MM.1S (cell line): ENCODE measurements around the gene GSDMA.

Experiments
- DNase-seq: peaks from one replicate; pipeline ENCODE4 v3.0.0-alpha.2; 2015
- H2AFZ ChIP-seq: fragments of 300-600 bp; sonication (generic); 2 replicates; pipeline ENCODE4 v1.6.0; 2016; ENCODE audit warnings: antibody characterized with exemption, low read length
- H3F3A ChIP-seq: fragments of 300-600 bp; sonication (generic); 2 replicates; pipeline ENCODE4 v1.6.1; 2016; ENCODE audit warnings: mild to moderate bottlenecking, antibody characterized with exemption, low read length, moderate library complexity, mixed read lengths; ENCODE audit not compliant: insufficient read depth
- H3K27ac ChIP-seq: fragments of 300-600 bp; sonication (generic); 2 replicates; pipeline ENCODE4 v1.5.1; 2016; ENCODE audit warnings: mild to moderate bottlenecking, low read length
- H3K27me3 ChIP-seq: fragments of 300-600 bp; sonication (generic); replicated peaks from 2 replicates; pipeline ENCODE4 v1.6.0; 2016; ENCODE audit warnings: low read length; ENCODE audit not compliant: insufficient read depth
- H3K36me3 ChIP-seq: fragments of 300-600 bp; sonication (generic); replicated peaks from 2 replicates; pipeline ENCODE4 v1.6.1; 2016; ENCODE audit warnings: mild to moderate bottlenecking, low read length, mixed read lengths; ENCODE audit not compliant: insufficient read depth
- H3K4me1 ChIP-seq: fragments of 300-600 bp; sonication (generic); 2 replicates; pipeline ENCODE4 v1.6.1; 2016; ENCODE audit warnings: low read length, mixed read lengths
- H3K4me2 ChIP-seq: fragments of 300-600 bp; sonication (generic); 2 replicates; pipeline ENCODE4 v1.6.0; 2016; ENCODE audit warnings: low read depth, low read length
- H3K4me3 ChIP-seq: fragments of 300-600 bp; sonication (generic); 2 replicates; pipeline ENCODE4 v1.5.1; 2016; ENCODE audit warnings: low read length, mixed read lengths
- H3K79me2 ChIP-seq: fragments of 300-600 bp; sonication (generic); 2 replicates; pipeline ENCODE4 v1.6.1; 2016; ENCODE audit warnings: mixed run types, low read length, mixed read lengths
- H3K9ac ChIP-seq: fragments of 300-600 bp; sonication (generic); 2 replicates; pipeline ENCODE4 v1.6.1; 2016; ENCODE audit warnings: low read length, mixed read lengths
- H3K9me2 ChIP-seq: fragments of 300-600 bp; sonication (generic); replicated peaks from 2 replicates; pipeline ENCODE4 v1.6.1; 2016; ENCODE audit warnings: mild to moderate bottlenecking, low read length, mixed read lengths; ENCODE audit not compliant: insufficient read depth
- H3K9me3 ChIP-seq: fragments of 300-600 bp; sonication (generic); replicated peaks from 2 replicates; pipeline ENCODE4 v1.6.1; 2016; ENCODE audit warnings: mild to moderate bottlenecking, low read length, mixed read lengths; ENCODE audit not compliant: insufficient read depth
- H4K20me1 ChIP-seq: fragments of 300-600 bp; sonication (generic); 2 replicates; pipeline ENCODE4 v1.6.1; 2016; ENCODE audit warnings: mild to moderate bottlenecking, low read length, moderate library complexity, mixed read lengths; ENCODE audit not compliant: insufficient read depth
- EZH2 ChIP-seq: fragments of 300-600 bp; sonication (generic); optimal IDR thresholded peaks from 2 replicates; pipeline ENCODE3; 2017; ENCODE audit warnings: low read depth, mild to moderate bottlenecking, antibody characterized with exemption, low read length, mixed read lengths
- EZH2phosphoT487 ChIP-seq: fragments of 300-600 bp; sonication (generic); IDR thresholded peaks from 2 replicates; pipeline ENCODE4 v1.6.1; 2018; ENCODE audit warnings: antibody characterized with exemption, low read length
- TF ChIP-seq, protein P1 (sequence below): fragments of 300-600 bp; sonication (generic); IDR thresholded peaks from 2 replicates; pipeline ENCODE4 v1.5.1; 2016; ENCODE audit warnings: antibody characterized with exemption, low read length, mixed read lengths

The GSDMA gene

DNA sequence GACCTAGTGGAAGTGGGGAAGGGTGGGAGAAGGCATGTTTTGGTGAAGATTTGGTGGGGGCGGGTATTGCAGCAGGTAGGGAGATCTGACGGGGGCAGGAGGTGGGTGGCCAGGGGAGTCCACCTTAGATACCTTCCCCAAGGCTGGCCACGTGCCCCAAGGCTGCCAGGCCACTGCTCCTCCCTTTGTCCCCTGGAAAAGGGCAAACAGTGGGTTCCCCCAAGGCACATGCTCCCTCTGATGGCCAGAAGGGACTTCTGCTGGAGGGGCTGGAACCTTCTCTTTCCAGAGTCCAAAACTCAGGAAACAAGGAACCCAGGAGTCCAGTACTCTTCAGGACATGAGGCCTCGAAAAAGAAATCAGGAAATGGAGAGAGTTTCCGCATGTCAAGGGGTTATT, 11.6 kb downstream of the GSDMA start:
- no peak overlapping the region for H3K4me3 ChIP-seq
- DNase-seq, result no peak
- no peaks in the 10 kb centered on the region for H3K36me3 ChIP-seq
- H3K27ac ChIP-seq, result no peak overlapping the region
- H3K27me3 ChIP-seq, result peaks cover 24% of the 10 kb centered on the region
- H3K9me2 ChIP-seq, result no peaks in the 10 kb centered on the region
- H2AFZ ChIP-seq, result no peak overlapping the region
- H3K9ac ChIP-seq, result no peak overlapping the region
- H3K4me1 ChIP-seq, result peaks cover 3% of the 10 kb centered on the region; the same call in 1 of the 2 replicates
- H3K9me3 ChIP-seq, result no peaks in the 10 kb centered on the region
- H4K20me1 ChIP-seq, result no peaks in the 10 kb centered on the region
- H3K79me2 ChIP-seq, result no peaks in the 10 kb centered on the region
- no peak overlapping the region for H3K4me2 ChIP-seq
- no peaks in the 10 kb centered on the region for H3F3A ChIP-seq
- no peak for TF ChIP-seq EZH2phosphoT487
- TF ChIP-seq, protein P1, sequence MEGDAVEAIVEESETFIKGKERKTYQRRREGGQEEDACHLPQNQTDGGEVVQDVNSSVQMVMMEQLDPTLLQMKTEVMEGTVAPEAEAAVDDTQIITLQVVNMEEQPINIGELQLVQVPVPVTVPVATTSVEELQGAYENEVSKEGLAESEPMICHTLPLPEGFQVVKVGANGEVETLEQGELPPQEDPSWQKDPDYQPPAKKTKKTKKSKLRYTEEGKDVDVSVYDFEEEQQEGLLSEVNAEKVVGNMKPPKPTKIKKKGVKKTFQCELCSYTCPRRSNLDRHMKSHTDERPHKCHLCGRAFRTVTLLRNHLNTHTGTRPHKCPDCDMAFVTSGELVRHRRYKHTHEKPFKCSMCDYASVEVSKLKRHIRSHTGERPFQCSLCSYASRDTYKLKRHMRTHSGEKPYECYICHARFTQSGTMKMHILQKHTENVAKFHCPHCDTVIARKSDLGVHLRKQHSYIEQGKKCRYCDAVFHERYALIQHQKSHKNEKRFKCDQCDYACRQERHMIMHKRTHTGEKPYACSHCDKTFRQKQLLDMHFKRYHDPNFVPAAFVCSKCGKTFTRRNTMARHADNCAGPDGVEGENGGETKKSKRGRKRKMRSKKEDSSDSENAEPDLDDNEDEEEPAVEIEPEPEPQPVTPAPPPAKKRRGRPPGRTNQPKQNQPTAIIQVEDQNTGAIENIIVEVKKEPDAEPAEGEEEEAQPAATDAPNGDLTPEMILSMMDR, result no peak
- no peak for TF ChIP-seq EZH2

DNA sequence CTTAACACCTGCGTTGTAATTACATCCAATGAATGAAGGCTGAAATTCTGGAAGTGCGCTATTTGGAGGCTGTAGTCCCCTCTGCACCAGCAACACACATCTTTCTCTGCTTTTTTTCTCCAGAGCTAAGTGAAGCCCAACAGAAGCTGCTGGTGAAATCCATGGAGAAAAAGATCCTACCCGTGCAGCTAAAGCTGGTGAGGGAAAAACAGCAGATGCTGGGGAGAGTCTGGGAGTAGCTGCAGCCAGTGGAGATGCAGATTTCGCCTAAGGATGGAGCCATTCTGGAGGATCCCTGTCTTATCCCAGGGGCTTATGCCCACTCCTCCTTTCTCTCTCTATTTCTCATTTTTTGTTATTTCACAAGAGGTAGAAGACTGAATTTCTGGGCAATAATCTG, 13.0 kb downstream of the GSDMA start:
- Histone ChIP-seq H3K9me2 (no peaks in the 10 kb centered on the region), H3K27me3 (peaks cover 12% of the 10 kb centered on the region; the same call in 1 of the 2 replicates), H3K9me3 (no peaks in the 10 kb centered on the region), H3F3A (no peaks in the 10 kb centered on the region), H2AFZ (no peak overlapping the region), H3K27ac (no peak overlapping the region), H3K4me3 (no peak overlapping the region), H4K20me1 (no peaks in the 10 kb centered on the region), H3K4me2 (no peak overlapping the region), H3K79me2 (peaks cover 2% of the 10 kb centered on the region), H3K36me3 (no peaks in the 10 kb centered on the region), H3K4me1 (peaks cover 6% of the 10 kb centered on the region; the same call in 1 of the 2 replicates), H3K9ac (no peak overlapping the region)
- DNase-seq, result no peak
- TF ChIP-seq EZH2phosphoT487, result no peak
- no peak for TF ChIP-seq EZH2
- TF ChIP-seq, protein P1, result no peak

DNA sequence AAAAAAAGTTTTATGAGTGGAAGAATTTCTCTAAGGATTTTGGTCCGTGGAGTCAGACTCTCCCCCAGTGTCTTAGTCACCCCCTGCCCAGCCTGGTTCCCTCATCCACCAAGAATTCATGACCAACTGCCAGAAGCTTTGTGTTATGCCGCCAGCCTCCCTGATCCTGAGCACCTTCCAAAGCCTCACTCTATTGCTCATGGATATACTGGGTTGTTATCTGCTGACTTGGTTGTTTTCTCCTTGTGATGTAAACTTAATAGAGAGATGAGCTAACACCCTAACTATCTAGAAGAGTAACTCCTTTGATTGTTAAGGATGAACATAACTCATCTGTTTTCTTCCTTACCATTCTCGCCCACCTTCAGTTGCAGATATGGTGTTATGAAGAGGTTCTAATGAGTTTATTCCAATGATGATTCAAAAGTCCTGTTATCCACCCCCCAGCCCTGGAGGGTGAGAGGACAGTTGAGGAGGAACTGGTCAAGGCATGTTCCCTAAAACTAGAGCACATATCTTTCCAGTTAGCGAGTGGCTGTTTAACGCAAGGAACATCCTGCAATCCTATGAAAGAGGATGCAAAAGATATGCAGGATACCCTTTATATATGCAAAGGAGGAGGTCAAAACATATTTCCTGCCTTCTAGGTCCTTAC, 16.3 kb downstream of the GSDMA start:
- DNase-seq, result no peak
- Histone ChIP-seq H3K9me2 (no peaks in the 10 kb centered on the region), H3K79me2 (peaks cover 33% of the 10 kb centered on the region), H2AFZ (peak overlapping the region; percentile 92; the same call in 1 of the 2 replicates), H3K9ac (no peak overlapping the region), H3K9me3 (no peaks in the 10 kb centered on the region), H3K36me3 (no peaks in the 10 kb centered on the region; the same call in 1 of the 2 replicates), H3K4me1 (peaks cover 17% of the 10 kb centered on the region; the same call in 1 of the 2 replicates), H3F3A (no peaks in the 10 kb centered on the region), H3K27me3 (peaks cover 6% of the 10 kb centered on the region; the same call in 1 of the 2 replicates), H3K27ac (no peak overlapping the region), H3K4me2 (peak overlapping the region; percentile 93; the same call in 1 of the 2 replicates), H4K20me1 (peaks cover 6% of the 10 kb centered on the region; the same call in 1 of the 2 replicates), H3K4me3 (no peak overlapping the region)
- TF ChIP-seq EZH2phosphoT487, result no peak
- no peak for TF ChIP-seq EZH2
- TF ChIP-seq, protein P1, result no peak
